Kasumi-1 (cell line): Measurements from ENCODE around the gene SBNO2.
A peak's percentile ranks its signal among the peaks of the same experiment; 100 is the strongest.

Experiments
- DNase-seq, 2 experiments: peaks; one replicate each; lab custom pipeline; 2025; lab: John Stamatoyannopoulos, UW

The SBNO2 gene

GRCh38 chr19:1105008-1105872 lies 68.8 kb downstream of the SBNO2 start:
- no peak for DNase-seq

- DNase-seq, result peak; percentile 32 to 47
These were observed 69.6 kb downstream of the SBNO2 start for GRCh38 chr19:1104311-1105007.

GRCh38 chr19:1103708-1104310 lies 70.3 kb downstream of the SBNO2 start, which contains the start of gene GPX4:
Gene GPX4, plus strand, starts transcription at chr19:1103994. Its CDS starts 50 bp downstream, at chr19:1104044.
- peak; percentile 93 to 95 for DNase-seq

GRCh38 chr19:1103132-1103707 lies 70.8 kb downstream of the SBNO2 start:
- DNase-seq, result no peak

GRCh38 chr19:1102407-1103131 lies 71.5 kb downstream of the SBNO2 start:
- DNase-seq, result no peak

GRCh38 chr19:1101337-1101698 lies 72.8 kb downstream of the SBNO2 start:
- DNase-seq, result peak; percentile 84 to 89

- DNase-seq, result no peak
These were observed 75.7 kb downstream of the SBNO2 start for GRCh38 chr19:1098177-1099051.

- no peak for DNase-seq
These were observed 76.3 kb downstream of the SBNO2 start for GRCh38 chr19:1097810-1098176.

GRCh38 chr19:1094978-1095701 lies 78.9 kb downstream of the SBNO2 start, which contains the start of gene POLR2E:
Gene POLR2E, minus strand, starts transcription at chr19:1095375. Its CDS starts 60 bp downstream, at chr19:1095315.
- peak; percentile 97 to 98 for DNase-seq

GRCh38 chr19:1094655-1094977 lies 79.5 kb downstream of the SBNO2 start:
- DNase-seq, result no peak

- DNase-seq, result no peak
These were observed 80.1 kb downstream of the SBNO2 start for GRCh38 chr19:1093811-1094553.

GRCh38 chr19:1093330-1093729 lies 80.7 kb downstream of the SBNO2 start:
- DNase-seq, result no peak

- DNase-seq, result no peak
These were observed 82.4 kb downstream of the SBNO2 start for GRCh38 chr19:1091544-1092175.

- no peak for DNase-seq
These were observed 83.1 kb downstream of the SBNO2 start for GRCh38 chr19:1090731-1091543.

- DNase-seq, result no peak
These were observed 84.2 kb downstream of the SBNO2 start for GRCh38 chr19:1089891-1090290.

- DNase-seq, result no peak
These were observed 84.8 kb downstream of the SBNO2 start for GRCh38 chr19:1089126-1089771.

GRCh38 chr19:1088416-1089010 lies 85.6 kb downstream of the SBNO2 start:
- no peak for DNase-seq
